Gastroesophageal sphincter (tissue), 3 donors: ENCODE results near the gene ARHGAP8.

Source experiments
- CTCF ChIP-seq, 4 experiments: fragments of 200-600 bp in 2 of 4; fragments of 450-650 bp in 2 of 4; sonication (generic) in 1 of 4; IDR thresholded peaks; one replicate each; pipeline ENCODE4 v1.5.1; 2017 to 2019; ENCODE audit warnings: antibody characterized with exemption in 4 of 4, mild to moderate bottlenecking in 2 of 4, moderate library complexity in 2 of 4
- POLR2A ChIP-seq, 2 donors: fragments of 450-650 bp; IDR thresholded peaks; one replicate each; pipeline ENCODE4 v1.6.1; 2017; ENCODE audit warnings: antibody characterized with exemption in 2 of 2, mild to moderate bottlenecking in 2 of 2, moderate library complexity in 1 of 2

DNA sequence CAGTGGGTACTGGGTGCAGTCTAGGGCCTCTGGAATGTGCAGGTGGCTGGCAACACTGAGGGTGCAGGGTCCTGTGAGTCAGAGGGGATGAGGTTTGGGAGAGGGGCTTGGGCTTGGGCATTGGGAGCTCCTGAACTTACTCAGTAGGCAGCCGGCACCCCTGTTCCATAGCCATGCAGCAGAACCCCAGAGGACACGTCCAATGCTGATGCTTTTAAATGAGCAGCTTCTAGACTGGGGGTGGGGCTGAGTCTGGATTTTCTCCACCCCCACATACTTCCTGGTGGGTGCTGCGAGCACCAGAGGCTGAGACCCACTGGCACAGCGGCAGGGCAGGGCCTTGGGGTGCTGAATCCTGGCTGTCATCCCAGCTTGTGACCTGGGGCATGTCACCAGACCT is 71.4 kb downstream of the ARHGAP8 start:
- TF ChIP-seq CTCF (IDR thresholded peaks at IDR 0.05) (no peak), POLR2A (IDR thresholded peaks at IDR 0.05) (no peak)
